ENCODE measurements around the gene FHIT. TPM values are rescaled to one million over a fixed set of nuclear protein-coding genes. Genes with fewer than 3 reads are reported as not detected.

The FHIT gene
- total RNA-seq, 1 donor from 2014 or later: 11.5 TPM

- Histone ChIP-seq H3K4me3 (ENCODE audit: low read depth, low read length) (no peak overlapping the region), H3K27me3 (ENCODE audit: control insufficient read depth, insufficient read depth, low read length) (no peaks in the 10 kb centered on the region), H3K36me3 (ENCODE audit: control insufficient read depth, insufficient read depth, low read length) (no peaks in the 10 kb centered on the region)
- no peak for DNase-seq (ENCODE audit: low read depth)
- TF ChIP-seq, protein P1, sequence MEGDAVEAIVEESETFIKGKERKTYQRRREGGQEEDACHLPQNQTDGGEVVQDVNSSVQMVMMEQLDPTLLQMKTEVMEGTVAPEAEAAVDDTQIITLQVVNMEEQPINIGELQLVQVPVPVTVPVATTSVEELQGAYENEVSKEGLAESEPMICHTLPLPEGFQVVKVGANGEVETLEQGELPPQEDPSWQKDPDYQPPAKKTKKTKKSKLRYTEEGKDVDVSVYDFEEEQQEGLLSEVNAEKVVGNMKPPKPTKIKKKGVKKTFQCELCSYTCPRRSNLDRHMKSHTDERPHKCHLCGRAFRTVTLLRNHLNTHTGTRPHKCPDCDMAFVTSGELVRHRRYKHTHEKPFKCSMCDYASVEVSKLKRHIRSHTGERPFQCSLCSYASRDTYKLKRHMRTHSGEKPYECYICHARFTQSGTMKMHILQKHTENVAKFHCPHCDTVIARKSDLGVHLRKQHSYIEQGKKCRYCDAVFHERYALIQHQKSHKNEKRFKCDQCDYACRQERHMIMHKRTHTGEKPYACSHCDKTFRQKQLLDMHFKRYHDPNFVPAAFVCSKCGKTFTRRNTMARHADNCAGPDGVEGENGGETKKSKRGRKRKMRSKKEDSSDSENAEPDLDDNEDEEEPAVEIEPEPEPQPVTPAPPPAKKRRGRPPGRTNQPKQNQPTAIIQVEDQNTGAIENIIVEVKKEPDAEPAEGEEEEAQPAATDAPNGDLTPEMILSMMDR (IDR thresholded peaks at IDR 0.05; ENCODE audit: insufficient read depth, low read length, poor library complexity, severe bottlenecking): no peak
Measured at GRCh38 chr3:59726279-59726678, 1525.0 kb downstream of the FHIT start.

DNA sequence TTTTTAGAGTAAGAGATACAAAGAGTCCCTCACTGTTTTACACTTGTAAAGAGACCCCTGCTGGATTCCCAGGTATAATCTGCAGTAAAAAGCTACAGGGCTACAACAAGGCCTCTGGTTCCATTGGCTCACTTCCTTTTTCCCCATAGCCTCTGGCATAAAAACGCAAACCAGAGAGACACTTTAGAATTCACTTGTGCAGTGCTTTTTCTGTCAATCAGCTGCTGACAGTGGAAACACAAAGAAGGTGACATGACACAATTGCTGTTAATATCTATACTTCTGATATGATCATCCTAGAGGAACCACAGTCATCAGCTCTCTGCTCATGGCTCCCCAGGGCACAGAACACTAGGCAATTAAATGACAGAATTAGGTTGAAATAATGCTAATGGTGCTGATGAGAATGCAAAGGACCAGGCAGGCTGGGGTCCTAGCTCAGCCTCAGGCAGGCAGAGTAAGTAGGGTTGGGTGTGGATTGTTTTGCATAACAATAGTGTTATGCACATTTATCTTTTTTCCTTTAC lies 1533.5 kb downstream of the FHIT start:
- Histone ChIP-seq H3K27me3 (ENCODE audit: control insufficient read depth, insufficient read depth, low read length) (no peaks in the 10 kb centered on the region), H3K4me3 (ENCODE audit: low read depth, low read length) (no peak overlapping the region), H3K36me3 (ENCODE audit: control insufficient read depth, insufficient read depth, low read length) (no peaks in the 10 kb centered on the region)
- TF ChIP-seq, protein P1 (IDR thresholded peaks at IDR 0.05; ENCODE audit: insufficient read depth, low read length, poor library complexity, severe bottlenecking): no peak
- DNase-seq (ENCODE audit: low read depth): no peak

DNA sequence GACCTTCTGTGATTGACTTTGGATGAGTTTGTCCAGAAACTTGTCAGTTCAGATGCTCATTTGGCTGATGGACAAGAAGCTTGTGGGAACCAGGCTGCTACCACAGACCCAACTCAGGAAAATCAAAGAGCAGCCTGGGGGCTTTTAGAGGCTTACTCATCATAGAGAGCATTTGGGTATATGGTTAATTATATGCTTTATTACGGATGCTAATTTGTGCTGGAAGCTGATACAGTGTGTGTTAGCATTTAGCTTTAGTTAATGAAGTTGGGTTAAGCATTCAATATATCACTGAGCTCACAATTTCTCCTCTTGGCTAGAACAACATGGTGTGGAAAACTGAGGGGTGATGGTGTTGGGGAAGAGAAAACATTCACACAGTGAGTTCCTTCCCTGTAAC lies 1537.2 kb downstream of the FHIT start:
- Histone ChIP-seq H3K36me3 (ENCODE audit: control insufficient read depth, insufficient read depth, low read length) (no peaks in the 10 kb centered on the region), H3K27me3 (ENCODE audit: control insufficient read depth, insufficient read depth, low read length) (no peaks in the 10 kb centered on the region), H3K4me3 (ENCODE audit: low read depth, low read length) (no peak overlapping the region)
- TF ChIP-seq, protein P1 (IDR thresholded peaks at IDR 0.05; ENCODE audit: insufficient read depth, low read length, poor library complexity, severe bottlenecking): no peak
- DNase-seq (ENCODE audit: low read depth): no peak

GRCh38 chr3:59710554-59710953 lies 1540.7 kb downstream of the FHIT start:
- H3K4me3 ChIP-seq (ENCODE audit: low read depth, low read length): no peak overlapping the region
- TF ChIP-seq, protein P1 (IDR thresholded peaks at IDR 0.05; ENCODE audit: insufficient read depth, low read length, poor library complexity, severe bottlenecking): no peak
- no peaks in the 10 kb centered on the region for H3K36me3 ChIP-seq (ENCODE audit: control insufficient read depth, insufficient read depth, low read length)
- H3K27me3 ChIP-seq (ENCODE audit: control insufficient read depth, insufficient read depth, low read length): no peaks in the 10 kb centered on the region
- DNase-seq (ENCODE audit: low read depth): no peak

DNA sequence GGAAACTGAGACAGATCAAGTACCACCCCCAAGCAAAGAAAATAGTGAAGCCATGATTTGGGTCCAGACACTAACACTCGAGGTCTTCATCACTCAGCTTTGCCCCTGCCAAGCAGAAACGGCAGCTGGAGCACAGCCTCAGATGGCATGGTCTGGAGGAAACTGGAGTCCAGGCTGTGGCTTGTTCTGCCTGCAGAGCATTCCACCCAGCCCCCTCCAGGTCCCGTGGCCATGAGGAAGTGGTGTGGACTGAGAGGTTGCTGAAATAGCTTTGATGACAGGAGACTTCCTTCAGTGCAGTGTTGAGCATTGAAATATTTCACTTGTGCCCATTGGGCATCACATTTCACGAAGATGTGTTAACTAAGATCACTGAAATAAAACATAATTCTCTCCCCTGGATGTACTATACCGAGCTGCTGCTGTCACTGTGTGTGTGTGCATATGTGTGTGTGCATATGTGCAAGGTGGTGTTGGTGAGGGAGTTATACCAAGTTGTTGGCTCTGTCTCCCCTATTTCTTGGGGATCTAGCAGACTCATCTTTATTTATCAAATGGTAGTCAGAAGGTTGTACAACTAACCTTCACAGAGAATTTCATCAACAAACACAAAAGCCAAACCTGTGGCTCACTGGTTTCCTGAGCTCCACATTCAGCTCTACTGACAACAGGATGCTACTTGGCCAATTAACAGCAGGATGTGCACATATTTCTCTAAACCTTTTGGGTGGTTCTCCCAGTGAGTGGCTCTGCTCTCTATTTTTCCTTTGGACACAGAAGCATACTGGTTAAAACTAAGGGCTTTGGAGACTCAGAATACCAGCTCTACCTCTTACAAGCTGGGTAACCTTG lies 1541.3 kb downstream of the FHIT start:
- DNase-seq (ENCODE audit: low read depth): no peak
- TF ChIP-seq, protein P1 (IDR thresholded peaks at IDR 0.05; ENCODE audit: insufficient read depth, low read length, poor library complexity, severe bottlenecking): no peak

More for the DNA sequence above, 1541.3 kb downstream of the FHIT start:
- no peak overlapping the region for H3K4me3 ChIP-seq (ENCODE audit: low read depth, low read length)
- no peaks in the 10 kb centered on the region for H3K27me3 ChIP-seq (ENCODE audit: control insufficient read depth, insufficient read depth, low read length)
- no peaks in the 10 kb centered on the region for H3K36me3 ChIP-seq (ENCODE audit: control insufficient read depth, insufficient read depth, low read length)

Data from kidney epithelial cell (primary cell).